Activated T-cell treated with anti-CD3 and anti-CD28 coated beads for 48 hours (primary cell): ENCODE data around the gene ZNF22.

Experiments
- DNase-seq: peaks from one replicate; pipeline ENCODE4 v3.0.0-alpha.2; 2020; ENCODE audit warnings: low read depth

ZNF22 gene

DNA sequence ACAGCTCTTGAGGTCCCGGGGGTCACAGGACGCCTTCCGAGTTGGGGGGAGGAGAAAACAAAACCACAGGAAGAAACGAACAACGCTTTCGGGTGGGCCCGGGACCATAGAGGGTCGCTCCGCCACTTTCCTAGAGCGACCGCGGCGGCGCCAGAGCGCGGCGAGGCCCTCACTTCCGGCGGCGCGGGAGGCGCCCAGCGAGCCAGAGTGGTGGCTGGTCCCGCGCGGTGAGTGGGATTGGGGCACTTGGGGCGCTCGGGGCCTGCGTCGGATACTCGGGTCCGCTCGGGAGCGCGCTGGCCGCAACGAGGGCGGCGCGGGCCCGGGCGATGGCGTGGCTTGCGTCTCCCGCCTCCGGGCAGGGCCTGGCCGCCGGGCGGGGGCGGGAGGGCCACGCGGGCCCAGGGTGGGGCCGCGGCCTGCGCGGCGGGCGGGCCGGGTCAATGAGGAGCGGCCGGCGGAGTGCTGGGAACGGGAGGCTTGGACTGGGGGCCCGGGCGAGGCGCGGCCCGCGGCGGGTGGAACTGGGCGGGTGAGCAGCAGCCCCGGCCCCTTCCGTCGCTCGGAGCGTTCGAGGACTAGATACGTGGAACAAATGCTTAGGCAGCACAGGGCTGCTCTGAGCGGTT lies at the start of gene ZNF22:
Gene ZNF22, plus strand, starts transcription at position 172 of the 629 bp plus-strand sequence. CDS start 2,446 bp downstream, outside the sequence.
- DNase-seq, result peak; percentile 67

DNA sequence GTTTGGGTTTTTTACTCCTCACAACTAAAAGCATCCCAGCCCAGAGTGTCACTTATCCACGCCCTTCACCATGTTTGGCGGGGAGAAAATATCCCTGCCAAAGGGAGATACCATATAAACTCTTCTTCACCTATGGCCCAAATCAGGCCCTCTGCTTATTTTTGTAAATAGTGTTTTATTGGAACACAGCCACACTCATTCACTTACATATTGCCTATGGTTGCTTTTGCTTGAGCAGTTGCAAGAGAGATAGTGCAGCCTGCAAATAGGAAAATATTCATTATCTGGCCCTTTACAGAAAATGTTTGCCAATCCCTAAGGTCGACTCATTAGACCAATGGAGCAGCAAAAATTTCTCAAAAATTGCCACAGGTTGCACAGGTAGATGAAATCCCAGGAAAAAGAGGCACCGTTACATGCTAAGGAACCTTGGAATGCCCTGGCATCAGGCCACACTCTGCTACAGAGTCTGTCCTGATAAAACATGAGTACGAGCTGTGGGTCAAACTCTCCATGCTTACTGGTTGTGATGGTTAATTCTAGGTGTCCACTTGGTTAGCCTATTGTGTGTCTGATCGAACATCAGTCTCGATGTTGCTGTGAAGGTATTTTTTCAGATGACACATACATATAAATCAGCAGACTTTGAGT lies 49.0 kb upstream of the ZNF22 start:
- DNase-seq, result no peak

DNA sequence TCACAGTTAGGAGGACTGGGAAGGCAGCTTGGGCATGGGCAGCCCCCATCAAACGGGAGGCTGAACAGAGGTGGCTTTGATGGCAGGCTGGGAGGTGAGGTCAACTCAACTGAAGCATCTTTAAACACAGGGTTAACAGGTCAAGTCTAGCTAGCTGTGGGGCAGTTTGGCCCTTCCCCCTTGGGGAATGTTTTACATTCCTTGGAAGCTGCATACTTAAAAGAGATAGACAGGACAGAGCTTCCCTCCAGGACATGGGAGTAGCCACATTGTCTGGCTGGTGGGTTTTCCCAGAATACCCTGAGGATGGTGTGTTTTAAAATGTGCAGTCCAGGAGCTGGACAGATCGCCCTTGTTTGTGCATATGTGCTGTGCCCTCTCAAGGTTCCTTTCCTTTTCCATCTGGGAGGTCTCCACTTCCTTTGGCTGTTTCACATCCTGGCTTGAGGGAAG lies 47.9 kb upstream of the ZNF22 start:
- DNase-seq, result no peak

DNA sequence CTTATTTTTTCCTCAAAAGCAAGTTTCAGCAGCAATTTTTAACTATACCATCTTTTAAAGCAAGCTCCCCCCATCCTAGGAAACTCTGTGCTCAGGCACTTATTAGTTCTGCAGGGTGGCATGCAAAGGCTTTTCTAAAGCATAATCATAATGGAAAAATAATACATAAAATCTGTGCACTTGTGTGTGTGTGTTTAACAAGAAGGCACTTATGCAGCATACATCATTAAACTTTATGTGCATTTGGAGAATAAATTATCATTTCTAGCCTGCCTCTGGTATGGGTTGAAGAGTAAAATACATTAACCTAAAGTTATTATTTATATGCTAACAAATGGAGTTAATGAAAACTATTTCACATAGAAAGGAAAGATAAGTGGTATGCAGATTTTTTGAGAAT lies 46.7 kb upstream of the ZNF22 start:
- no peak for DNase-seq

DNA sequence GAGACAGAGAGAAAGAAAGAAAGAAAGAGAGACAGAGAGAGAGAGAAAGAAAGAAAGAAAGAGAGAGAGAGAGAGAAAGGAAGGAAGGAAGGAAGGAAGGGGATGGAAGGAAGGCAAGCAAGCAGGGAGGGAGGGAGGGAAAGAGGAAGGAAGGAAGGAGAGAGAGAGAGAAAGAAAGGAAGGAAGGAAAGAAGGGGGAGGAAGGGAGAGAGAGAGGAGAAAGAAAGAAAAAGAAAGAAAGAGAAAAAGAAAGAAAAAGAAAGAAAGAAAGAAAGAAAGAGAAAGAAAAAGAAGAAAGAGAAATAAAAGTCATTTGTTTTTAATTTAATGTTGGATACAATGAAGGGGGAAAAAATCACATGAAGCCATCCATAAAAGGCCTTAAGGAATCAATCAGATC lies 45.8 kb upstream of the ZNF22 start:
- DNase-seq, result no peak

DNA sequence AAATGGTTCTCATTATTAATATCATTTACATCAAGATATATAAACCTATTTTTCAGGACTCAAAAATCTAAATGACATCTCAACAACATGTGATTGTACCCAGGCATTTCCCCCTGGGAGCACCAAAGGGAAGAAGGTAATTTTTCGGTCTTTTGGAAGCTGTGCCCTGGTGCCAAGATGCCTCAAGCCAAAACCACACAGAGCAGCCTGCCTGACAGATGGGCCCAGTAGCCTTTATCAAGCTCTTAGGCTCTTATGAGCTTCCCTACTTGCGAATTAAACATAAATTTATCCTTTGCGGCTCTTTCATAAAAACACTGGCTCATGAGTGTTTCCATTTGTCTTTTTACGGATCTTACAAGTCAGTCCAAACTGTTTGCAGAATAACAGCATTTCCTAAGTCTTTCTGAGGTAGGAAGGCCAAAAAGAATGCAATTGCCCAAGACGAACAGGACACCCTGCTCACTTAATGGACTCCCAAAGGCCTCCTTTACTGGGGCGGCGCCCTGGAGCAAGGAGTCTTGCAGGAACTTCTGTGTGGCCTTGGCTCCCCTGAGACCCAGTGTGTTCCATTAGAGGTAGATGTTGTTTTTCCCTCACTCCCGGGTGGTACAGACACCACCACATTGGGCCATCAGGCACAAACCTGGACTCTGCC lies 45.2 kb upstream of the ZNF22 start:
- no peak for DNase-seq

DNA sequence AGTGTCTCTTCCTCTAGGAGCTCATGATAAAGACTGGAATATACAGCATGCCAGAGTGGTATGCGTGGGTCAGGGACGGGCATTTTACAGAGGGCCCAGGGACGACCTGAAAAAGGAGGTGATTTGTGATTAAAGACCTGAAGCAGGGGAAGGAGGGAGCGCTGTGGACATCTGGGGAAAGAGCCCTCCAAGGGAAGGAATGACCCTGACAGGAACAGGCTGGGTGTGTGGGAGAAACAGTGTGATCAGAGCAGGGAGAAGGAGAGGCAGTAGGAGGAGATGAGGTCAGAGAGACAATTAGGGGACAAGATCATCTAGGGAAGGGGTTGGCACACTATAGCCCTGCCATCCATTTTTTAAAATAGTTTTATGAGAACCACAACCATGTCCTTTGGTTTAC lies 44.5 kb upstream of the ZNF22 start:
- DNase-seq, result no peak

DNA sequence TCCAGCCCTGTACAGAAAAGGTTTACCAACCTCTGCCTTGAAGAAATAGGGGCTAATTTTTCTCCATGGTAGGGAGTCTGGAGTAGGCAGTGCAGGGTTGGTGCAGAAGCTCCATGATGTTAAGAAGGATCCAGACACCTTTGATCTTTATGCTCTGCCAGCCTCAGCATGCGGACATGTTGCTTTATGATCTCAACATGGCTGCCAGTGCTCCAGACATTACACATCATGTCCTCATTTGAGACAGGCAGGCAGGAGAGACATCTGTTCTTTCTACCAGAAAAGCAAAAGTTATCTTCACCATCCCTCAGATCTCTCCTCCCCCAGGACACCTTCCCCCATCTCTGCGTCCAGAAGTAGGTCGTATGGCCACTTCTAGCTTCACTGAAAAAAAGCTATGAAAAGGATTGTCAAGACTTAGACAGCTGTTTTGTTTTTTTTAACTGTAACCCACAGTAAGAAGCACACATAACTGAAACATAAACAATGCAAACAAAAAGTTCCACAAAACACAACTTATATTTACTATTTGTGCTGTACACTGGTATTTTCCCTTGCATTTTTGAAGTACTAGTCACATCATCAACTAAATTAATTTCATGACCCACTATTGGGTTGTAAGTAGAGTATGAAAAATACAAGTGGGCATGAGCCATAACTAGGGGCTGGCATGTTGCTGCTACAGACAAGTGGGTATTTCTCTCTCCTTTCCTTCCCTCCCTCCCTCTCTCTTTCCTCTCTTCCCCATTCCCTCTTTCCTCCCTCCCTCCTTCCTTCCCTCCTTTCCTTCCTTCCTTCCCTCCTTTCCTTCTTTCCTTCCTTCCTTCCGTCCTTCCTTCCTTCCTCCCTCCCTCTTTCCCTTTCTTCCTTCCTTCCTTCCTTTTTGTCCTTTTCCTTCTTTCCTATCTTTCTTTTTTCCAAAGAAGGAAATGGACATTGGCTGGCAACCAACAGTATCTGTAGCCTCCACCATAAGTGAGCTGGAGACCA lies 43.7 kb upstream of the ZNF22 start:
- DNase-seq, result no peak

DNA sequence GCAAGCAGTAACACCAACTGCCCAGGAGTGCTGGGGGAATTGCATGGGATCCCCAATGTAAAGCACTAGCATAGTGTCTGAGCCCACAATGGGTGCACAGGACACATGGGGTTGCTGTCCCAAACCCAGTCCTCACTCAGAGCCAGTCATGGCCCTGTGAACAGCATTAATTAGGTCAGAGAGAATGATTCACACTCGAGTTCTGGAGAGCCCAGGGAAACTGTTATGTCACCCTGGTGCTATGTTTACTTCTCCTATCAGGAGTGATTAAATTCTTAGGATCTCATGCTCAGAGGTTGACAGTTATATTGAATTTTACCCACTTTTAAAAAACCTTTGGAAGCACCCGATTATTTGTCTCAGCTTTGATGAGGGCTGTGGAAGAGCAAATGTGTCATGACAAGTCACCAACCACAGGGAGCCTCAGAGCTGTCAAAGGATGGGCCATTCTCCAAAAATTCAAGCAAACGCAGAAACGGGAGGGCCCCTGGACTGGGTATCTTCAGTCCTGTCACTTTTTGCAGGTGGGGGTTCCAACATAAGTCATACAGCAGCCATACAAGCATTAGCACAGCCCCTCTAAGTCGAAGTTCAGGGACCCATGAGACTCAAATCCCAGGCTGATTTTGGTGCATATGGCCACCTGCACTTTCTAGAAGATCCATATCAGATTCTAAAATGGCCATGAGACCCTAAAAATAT lies 42.4 kb upstream of the ZNF22 start:
- no peak for DNase-seq

DNA sequence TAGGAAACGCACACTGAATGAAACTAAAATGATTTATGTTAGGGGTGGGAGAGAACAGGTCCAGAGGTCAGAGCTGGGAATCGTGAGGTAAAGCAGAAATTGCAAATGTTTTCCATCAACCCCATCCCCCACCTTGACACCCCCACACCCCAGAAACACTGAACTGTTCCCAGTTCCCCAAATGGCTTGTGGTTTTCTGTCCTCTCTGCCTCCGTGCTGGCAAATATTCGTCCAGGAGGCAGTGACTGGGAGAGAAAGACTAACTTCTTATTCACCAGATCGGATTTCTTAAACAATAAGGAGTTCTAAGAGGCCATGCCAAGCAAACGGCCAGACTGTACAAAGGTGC lies 41.9 kb upstream of the ZNF22 start:
- no peak for DNase-seq

DNA sequence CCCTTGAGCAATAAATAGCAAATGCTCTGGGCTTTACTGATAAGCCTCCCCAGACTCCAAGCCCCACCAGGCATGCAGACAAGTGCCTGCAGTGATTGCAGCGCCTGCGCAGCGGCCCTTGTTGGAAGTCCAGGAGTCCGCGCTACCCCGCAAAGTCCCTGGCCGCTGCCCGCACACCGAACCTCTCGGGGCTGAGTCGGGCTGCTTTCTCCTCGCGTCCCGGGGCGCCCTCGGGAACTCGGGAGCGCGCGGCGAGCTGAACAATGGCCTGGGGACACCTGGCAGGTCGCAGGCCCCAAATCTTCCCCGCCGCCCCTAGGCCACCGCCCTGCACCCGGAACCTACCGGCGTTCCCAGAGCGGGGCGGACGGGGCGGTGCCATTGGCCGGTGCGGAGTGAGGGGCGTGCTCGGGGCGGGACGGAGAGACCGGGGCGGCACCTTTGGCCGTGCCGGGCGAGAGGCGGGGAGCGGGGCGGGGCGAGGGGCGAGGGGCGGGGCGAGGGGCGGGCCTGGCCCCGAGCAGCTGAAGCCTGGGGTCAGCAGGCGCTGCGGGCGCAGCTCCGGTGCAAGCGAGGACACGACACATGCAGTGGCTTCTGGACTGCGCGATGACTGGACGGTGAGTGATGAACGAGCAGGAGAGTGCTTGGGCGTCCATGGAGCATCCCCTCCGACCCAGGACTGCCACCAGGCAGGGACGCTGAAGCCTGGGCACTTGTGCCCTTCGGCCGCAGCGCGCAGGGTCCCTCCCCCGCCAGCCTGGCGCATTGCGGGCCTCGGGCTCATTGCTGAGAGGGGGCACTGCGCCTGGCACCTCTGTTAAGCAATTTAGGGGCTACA lies 41.3 kb upstream of the ZNF22 start, which contains the start of gene RASSF4:
Gene RASSF4, plus strand, starts transcription at position 556 of the 841 bp plus-strand sequence. CDS start 10,401 bp downstream, outside the sequence.
- peak; percentile 92 for DNase-seq

DNA sequence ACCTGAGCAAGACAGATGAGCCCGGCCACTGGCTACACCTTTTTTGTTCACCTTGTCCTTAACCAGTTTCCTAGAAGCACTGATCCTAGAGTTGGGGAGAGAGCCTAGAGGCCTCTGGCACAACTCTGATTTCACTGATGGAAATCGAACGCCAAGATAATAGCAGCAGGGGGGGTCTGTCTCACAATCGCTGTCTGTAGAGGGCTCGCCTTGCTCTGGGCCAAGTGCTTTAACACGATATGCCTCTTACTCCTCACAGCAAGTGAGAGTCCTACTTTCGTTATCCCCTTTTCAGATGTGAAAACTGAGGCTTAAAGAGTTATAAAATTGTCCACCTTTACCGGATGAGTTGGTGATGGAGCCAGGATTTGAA lies 40.6 kb upstream of the ZNF22 start:
- no peak for DNase-seq

DNA sequence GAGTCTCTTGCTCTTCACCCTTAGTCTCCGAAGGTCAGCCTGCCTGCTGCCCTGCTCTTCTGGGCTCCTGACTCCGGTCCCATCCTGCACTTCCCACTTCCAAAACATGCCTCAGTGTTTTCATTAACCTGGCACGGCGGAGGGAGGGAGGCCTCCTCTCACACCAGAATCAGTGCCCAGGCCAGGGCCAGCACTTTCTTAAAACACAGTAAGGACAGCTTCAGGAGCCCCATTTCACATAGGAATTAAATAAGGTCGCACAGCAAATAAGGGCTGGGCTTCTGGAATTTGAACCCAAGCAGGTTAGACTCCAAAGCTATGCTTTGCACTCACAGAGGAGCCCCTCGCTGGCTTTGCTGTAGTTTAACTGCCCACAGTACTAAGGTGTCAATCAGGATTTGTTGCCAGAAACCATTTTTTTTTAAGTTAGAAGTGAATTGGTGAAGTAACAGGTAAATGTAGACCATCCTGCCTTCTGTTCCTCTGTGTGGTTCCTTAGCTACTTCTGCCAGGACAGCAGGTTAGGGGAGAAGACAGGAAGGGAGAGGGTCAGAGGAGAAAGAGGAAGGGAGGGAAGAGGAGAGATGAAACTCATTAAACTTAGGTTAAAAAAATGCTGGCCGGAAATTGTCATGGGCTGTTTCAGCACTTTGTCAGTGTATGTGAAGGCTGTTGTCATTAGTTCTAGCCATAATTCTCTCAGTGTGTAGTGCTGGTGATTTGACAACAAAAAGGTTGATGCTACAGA lies 40.1 kb upstream of the ZNF22 start:
- no peak for DNase-seq

DNA sequence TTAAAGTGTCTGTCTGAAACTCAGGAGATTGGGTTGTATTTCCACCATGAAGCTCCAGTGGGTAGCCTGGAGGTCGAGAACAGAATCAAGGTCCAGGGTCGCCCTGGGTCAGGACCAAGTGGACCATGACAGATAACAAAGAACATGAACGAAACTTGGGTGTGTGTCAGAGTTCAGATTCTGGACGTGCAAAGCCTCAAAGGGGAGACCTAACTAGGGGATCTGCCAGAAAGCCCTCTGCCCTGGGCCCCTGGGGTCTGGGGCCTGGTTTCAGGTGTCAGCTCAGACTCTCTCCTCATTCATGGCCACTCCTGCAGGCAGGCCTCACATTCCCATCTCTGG lies 39.5 kb upstream of the ZNF22 start:
- DNase-seq, result no peak

DNA sequence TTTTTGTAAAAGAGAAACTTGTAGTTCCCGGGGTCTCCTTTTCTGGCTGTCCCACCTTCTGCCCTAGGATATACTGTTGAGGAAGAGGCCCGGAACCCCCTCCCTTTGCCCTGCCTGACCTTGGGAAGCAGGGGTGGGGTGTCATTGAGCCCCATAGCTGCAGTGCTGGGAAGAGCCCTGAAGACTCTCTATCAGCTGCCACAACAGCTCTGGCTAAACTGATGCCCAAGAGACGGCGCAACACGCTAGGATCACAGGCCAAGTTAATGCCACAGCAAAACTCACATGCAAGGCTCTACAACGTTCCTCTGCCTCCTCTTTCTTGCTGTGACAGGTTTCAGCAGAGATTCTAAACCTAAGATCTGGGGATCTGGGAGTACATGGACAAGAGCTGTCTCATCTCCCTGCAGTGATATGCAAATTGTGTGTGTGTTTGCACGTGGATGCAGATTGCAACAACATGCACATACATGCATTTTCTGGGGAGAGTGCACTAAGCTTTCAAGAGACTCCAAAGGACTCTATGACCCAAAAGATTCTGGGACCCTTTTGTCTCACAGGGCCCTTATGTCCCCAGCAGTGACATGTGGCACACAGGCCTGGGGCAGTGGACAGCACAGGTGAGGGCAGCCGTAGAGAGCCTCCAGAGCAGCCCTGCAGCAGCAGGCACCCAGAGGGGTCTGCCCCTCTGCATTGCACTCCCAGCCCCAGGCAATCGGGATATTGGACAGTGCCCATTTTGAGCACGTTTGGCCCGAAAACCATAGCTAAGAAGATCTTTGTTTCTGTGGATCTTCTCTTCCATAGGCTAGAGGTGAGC lies 38.6 kb upstream of the ZNF22 start:
- DNase-seq, result no peak

DNA sequence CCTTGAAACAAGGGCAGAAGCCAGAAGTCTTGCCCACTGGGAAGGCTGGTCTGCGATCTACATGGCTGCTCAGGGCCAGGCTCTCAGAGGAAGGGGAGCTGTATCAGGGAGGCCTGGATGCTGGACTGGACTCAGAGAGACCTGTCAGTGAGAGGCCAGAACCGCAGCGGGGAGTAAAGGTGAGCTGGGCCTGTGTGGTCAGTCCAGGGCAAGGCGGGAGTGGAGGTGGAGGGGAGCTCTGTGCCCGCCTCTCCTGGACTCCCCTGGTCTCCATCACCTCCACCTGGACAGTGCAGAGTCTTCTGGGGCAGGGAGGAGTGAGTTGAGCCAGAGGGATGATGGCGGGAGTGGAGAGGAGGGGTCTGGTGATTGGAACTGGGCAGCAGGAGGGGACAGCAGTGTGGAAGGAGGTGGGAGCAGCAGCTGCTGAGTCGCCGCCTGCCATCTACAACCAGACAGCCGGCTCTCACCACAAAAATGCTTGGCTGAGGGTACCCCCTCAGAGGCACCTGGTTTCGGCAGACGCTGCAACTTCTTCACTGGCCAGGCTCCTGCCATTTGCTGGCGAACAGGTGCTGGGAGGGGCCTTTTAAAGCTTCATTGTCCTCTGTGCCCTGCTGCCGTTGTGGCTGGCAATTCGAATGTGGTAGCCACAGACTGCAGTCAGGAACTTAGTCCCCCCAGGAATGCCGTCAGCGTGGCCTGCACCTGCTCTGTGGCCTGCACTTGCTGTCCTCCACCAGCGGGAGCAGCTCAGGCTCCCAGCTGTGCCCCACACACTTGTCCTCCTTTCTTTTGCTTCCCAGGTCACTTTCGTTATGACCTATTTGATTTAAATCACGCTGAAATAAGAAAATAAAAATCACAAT lies 37.6 kb upstream of the ZNF22 start:
- no peak for DNase-seq

DNA sequence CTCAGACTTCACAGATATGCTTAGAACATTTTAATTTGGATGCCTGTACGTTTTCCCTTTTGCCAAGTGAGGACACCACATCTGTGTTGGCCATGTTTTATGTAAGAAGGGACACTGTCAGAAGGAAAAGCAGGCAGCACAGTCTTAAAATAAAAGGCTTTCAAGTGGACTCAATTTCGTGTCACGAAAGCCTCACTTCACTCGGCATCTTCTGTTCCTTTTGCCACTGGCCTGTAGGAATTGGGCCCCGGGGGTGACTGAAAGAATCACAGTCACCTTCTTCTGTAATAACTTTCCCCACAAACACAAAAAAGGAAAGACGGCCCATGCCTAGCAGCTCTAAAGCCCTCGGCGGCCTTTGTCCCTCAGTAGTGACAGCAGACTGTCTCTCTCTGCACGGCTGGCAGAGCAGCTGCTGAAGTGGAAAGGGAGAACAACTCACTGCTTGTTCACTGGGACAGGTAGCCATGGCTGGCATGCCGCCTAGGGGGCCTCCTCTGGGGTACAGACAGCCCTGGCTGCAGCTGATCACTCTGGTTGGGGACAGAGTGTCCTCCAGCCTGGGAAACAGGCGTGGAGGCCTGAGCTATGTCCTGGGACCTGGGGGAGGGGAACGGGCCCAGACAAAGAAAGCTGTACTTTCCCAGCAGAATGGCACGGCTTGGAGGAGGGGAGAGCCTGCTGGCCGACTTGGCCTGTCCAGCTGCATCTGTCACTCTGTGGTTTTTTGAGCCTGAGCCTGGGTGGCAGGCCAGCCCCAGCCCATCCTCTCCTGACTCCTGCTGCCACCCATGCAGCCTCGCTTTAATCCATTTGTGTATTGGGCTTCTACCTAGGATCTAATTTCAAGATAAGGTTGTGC lies 36.7 kb upstream of the ZNF22 start:
- DNase-seq, result no peak
